Right ventricle myocardium superior (tissue), 1 donor: ENCODE measurements around the gene PPP3R2. TPM values are rescaled to one million over a fixed set of nuclear protein-coding genes. Genes with fewer than 3 reads are reported as not detected.
"Not testable (repeated sequence)": the region's sequence is repeated elsewhere in the genome, so short reads cannot be mapped to it uniquely, and the experiment has no call there.

Experiments
- ATAC-seq: fragments of 200-7000 bp; cut with Tn5 transposase; one replicate; pipeline ENCODE4 v1.9.1; 2020; ENCODE audit warnings: mild to moderate bottlenecking; ENCODE audit not compliant: poor library complexity
- DNase-seq: peaks from one replicate; pipeline ENCODE4 v3.0.0-alpha.2; 2020
- intact Hi-C: fragments of 100-400 bp; cut with DNase I; formaldehyde crosslinking; loops from one replicate; pipeline ENCODE4 v1.11.2; 2022
- total RNA-seq: library from RNA; stranded (reverse); fragmentation: NEBNext Ultra II Directional; extraction: Animal tissue kit (Norgen Biotek cat#: 25700); gene quantifications from one replicate; pipeline ENCODE4 v1.2.1, GENCODE V29; 2021
- donor health status: DM: no; HTN: yes; CAD: no; lungs with severe emphysema.

Gene PPP3R2
- total RNA-seq, 1 donor from 2014 or later = not detected

GRCh38 chr9:101561740-101562139 lies 33.0 kb downstream of the PPP3R2 start:
- ATAC-seq = no peak
- no peak for DNase-seq
- intact Hi-C loops = no loop called here

GRCh38 chr9:101549472-101550098 lies 45.2 kb downstream of the PPP3R2 start:
- DNase-seq, intact Hi-C loops, ATAC-seq: not testable (repeated sequence)

DNA sequence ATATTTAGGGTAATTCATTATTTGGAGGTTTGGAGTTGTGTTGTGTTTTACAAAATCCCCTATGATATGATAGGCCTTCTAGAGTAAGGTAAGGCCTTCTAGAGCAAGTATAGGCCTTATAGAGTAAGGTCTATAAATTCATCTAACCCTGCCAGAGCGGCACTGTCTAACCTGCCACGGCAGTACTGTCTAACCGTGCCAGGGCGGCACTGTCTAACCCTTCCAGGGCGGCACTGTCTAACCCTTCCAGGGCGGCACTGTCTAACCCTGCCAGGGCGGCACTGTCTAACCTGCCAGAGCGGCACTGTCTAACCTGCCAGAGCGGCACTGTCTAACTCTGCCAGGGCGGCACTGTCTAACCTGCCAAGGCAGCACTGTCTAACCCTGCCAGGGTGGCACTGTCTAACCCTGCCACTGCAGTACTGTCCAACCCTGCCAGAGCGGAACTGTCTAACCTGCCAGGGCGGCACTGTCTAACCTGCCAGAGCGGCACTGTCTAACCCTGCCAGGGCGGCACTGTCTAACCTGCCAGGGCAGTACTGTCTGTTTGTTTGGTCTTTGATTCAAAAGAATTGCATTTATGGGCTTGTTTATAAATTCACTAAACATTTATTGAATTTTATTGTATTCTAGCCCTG lies 51.6 kb downstream of the PPP3R2 start:
- DNase-seq (no peak), ATAC-seq (no peak)
- intact Hi-C loops = no loop called here

Other genes with a start within 250 kb of the PPP3R2 start
- gene BAAT, start 210.0 kb downstream of the PPP3R2 start, total RNA-seq = 0.08 TPM
- 16.5 TPM for gene MRPL50, start 196.4 kb downstream of the PPP3R2 start, total RNA-seq
- 14.6 TPM for gene ZNF189, start 196.1 kb downstream of the PPP3R2 start, total RNA-seq
- gene ALDOB, start 159.2 kb downstream of the PPP3R2 start, total RNA-seq = 0.56 TPM
- gene RNF20, start 61.1 kb downstream of the PPP3R2 start, total RNA-seq = 40.9 TPM
- gene GRIN3A, start 143.7 kb upstream of the PPP3R2 start, total RNA-seq = 0.81 TPM